Measurements from ENCODE around the gene PDGFRB. TPM values are rescaled to one million over a fixed set of nuclear protein-coding genes. Genes with fewer than 3 reads are reported as not detected.

Gene PDGFRB
- total and polyA plus RNA-seq, 7 donors: 14.6 to 56.0 (median 34.0) TPM

GRCh38 chr5:150064681-150065220 lies 90.9 kb downstream of the PDGFRB start:
- Histone ChIP-seq H3K36me3 (ENCODE audit: insufficient read depth in 1 of 2, low read depth in 1 of 2) (no peaks in the 10 kb centered on the region), H3K27me3 (ENCODE audit: insufficient read depth in 3 of 3, low read length in 2 of 3) (no peaks in the 10 kb centered on the region), H3K4me1 (no peaks in the 10 kb centered on the region), H3K4me3 (no peak overlapping the region), H3K27ac (no peak overlapping the region), H3K9me3 (no peaks in the 10 kb centered on the region)
- no peak for TF ChIP-seq CTCF (IDR thresholded peaks at IDR 0.05)
- WGBS, 3 donors: 78 to 89% (median 86%) methylated on average over 7 of the region's 7 CpGs
- peak in 1 of 2 donors; percentile 28 for DNase-seq
- intact Hi-C loops (cut with DNase I): no loop called here
- no peak for ATAC-seq

Other genes starting within 250 kb of the PDGFRB start
- gene PDE6A, start 211.1 kb downstream of the PDGFRB start, total RNA-seq: under 1 TPM; 0.04 to 0.26 (median 0.08) TPM
- under 1 TPM; 0.09 to 0.15 (median 0.10) TPM for gene PDE6A, start 211.1 kb downstream of the PDGFRB start, polyA plus RNA-seq
- gene SLC26A2, start 195.1 kb downstream of the PDGFRB start, total RNA-seq: 10 to 100 TPM in 1 of 4 donors, 1 to 10 TPM in 3; 4.1 to 20.1 (median 6.4) TPM
- 10 to 100 TPM in 1 of 3 donors, 1 to 10 TPM in 2; 4.0 to 14.3 (median 8.0) TPM for gene SLC26A2, start 195.1 kb downstream of the PDGFRB start, polyA plus RNA-seq
- 1 to 10 TPM; 1.9 to 4.2 (median 2.9) TPM for gene TIGD6, start 155.2 kb downstream of the PDGFRB start, total RNA-seq
- 1 to 10 TPM; 1.4 to 7.8 (median 2.4) TPM for gene TIGD6, start 155.2 kb downstream of the PDGFRB start, polyA plus RNA-seq
- 10 to 100 TPM; 12.6 to 23.2 (median 17.9) TPM for gene HMGXB3, start 155.1 kb downstream of the PDGFRB start, total RNA-seq
- 10 to 100 TPM in 2 of 3 donors, 1 to 10 TPM in 1; 8.6 to 22.6 (median 15.4) TPM for gene HMGXB3, start 155.1 kb downstream of the PDGFRB start, polyA plus RNA-seq
- gene CSF1R, start 69.3 kb downstream of the PDGFRB start, total RNA-seq: 10 to 100 TPM in 2 of 4 donors, 1 to 10 TPM in 2; 4.2 to 20.0 (median 10.7) TPM
- 1 to 10 TPM; 1.2 to 1.6 (median 1.3) TPM for gene CSF1R, start 69.3 kb downstream of the PDGFRB start, polyA plus RNA-seq
- gene CDX1, start 10.9 kb upstream of the PDGFRB start, total RNA-seq: not detected
- gene CDX1, start 10.9 kb upstream of the PDGFRB start, polyA plus RNA-seq: under 1 TPM in 2 of 3 donors, not detected in 1; 0.06 to 0.08 TPM
- gene SLC6A7, start 34.2 kb upstream of the PDGFRB start, total RNA-seq: not detected
- gene SLC6A7, start 34.2 kb upstream of the PDGFRB start, polyA plus RNA-seq: not detected
- 100 to 1,000 TPM in 1 of 4 donors, 10 to 100 TPM in 3; 41.7 to 118 (median 48.1) TPM for gene CAMK2A, start 133.9 kb upstream of the PDGFRB start, total RNA-seq
- 10 to 100 TPM in 2 of 3 donors, 1 to 10 TPM in 1; 8.1 to 49.6 (median 19.4) TPM for gene CAMK2A, start 133.9 kb upstream of the PDGFRB start, polyA plus RNA-seq
- gene ARSI, start 147.1 kb upstream of the PDGFRB start, total RNA-seq: under 1 TPM in 2 of 4 donors, not detected in 2; 0.15 to 0.45 TPM
- not detected for gene ARSI, start 147.1 kb upstream of the PDGFRB start, polyA plus RNA-seq
- 10 to 100 TPM; 22.8 to 26.7 (median 23.6) TPM for gene TCOF1, start 201.9 kb upstream of the PDGFRB start, total RNA-seq
- gene TCOF1, start 201.9 kb upstream of the PDGFRB start, polyA plus RNA-seq: 10 to 100 TPM; 18.3 to 25.6 (median 24.2) TPM